HT1080 (cell line): Measurements from ENCODE around the gene TRIOBP. TPM values are rescaled to one million over a fixed set of nuclear protein-coding genes. Genes with fewer than 3 reads are reported as not detected.
"Not testable (repeated sequence)": the region's sequence is repeated elsewhere in the genome, so short reads cannot be mapped to it uniquely, and the experiment has no call there.

ENCODE experiments used
- DNase-seq: peaks from one replicate; pipeline ENCODE4 v3.0.0-alpha.2; 2015; ENCODE audit warnings: low read depth
- total RNA-seq: library from RNA; depleted of rRNA; stranded (reverse); fragments of >200 nt; shearing (Covaris generic); gene quantifications from 2 replicates; pipeline ENCODE4 v1.2.3, GENCODE V29; 2014

The TRIOBP gene
- total RNA-seq, 1 experiment from 2014 or later: 33.3 TPM

DNA sequence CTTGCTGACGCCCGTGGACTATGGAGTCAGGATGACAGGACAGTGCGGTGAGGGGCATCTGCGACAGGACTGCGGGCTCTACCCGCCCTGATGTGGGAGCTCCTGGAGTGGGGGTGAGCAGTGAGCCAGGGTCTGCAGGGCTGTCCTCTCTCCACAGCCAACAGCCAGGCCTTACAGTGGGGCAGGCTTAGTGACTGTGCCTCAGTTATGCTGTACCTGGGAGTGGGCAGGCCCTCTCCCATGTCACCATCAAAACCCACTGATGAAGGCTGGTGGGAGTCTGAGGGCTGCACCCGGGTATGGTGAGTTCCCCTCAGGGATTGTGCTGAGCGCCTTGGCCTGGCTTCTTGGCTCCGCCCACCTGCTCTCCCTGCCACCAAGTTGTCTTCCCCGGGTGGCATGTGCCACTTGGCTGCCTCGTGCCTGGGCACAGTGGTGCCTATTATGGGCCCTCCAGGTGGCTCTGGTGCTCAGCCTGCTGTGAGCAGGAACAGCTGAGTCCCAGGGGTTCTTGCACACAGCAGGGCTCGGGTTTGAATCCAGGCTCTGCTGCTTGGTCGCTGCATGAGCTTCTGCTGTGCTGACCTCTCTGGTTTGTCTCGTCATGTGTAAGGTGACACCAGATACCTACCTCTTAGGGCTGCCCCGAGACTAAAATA, 4.1 kb upstream of the TRIOBP start:
- no peak for DNase-seq

DNA sequence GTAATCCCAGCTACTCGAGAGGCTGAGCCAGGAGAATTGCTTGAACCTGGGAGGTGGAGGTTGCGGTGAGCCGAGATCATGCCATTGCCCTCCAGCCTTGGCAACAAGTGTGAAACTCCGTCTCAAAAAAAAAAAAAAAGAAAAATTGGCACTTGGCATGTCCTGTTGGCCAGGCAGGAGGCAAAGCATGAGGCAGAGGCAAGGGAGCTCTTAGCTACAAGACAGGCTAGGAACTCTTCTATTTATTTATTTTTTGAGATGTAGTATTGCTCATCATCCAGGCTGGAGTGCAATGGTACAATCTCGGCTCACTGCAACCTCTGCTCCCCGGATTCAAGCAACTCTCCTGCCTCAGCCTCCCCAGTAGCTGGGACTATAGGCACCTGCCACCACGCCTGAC, 2.7 kb upstream of the TRIOBP start:
- not testable (repeated sequence) for DNase-seq

DNA sequence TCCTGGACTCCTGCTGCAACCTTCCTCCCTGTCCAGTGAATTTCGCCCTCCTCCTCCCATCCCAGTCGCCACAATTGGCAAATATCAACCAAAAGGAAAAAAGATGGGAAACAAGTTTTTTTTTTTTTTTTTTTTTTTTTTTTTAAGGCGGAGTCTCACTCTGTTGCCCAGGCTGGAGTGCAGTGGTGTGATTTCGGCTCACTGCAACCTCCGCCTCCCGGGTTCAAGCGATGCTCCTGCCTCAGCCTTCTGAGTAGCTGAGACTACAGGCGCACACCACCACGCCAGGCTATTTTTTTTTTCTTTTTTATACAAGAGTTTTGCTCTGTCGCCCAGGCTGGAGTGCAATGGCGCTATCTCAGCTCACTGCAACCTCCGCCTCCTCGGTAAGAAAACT, 590 bp upstream of the TRIOBP start:
- DNase-seq: not testable (repeated sequence)

DNA sequence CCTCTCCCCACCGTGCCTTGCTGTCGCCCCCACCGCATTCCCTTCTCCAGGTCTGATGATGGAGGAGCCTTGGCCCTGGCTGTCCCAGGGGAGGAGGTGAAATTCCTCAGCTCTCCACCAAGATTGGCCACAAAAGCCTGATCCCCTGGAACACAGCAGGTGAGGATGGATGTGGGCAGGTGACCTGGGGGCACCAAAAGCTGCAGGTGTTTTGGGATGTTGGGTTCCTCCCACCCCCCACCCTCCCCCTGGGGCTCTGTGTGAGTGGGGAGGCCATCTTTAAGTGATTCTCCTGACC, 639 bp downstream of the TRIOBP start:
- DNase-seq: no peak

DNA sequence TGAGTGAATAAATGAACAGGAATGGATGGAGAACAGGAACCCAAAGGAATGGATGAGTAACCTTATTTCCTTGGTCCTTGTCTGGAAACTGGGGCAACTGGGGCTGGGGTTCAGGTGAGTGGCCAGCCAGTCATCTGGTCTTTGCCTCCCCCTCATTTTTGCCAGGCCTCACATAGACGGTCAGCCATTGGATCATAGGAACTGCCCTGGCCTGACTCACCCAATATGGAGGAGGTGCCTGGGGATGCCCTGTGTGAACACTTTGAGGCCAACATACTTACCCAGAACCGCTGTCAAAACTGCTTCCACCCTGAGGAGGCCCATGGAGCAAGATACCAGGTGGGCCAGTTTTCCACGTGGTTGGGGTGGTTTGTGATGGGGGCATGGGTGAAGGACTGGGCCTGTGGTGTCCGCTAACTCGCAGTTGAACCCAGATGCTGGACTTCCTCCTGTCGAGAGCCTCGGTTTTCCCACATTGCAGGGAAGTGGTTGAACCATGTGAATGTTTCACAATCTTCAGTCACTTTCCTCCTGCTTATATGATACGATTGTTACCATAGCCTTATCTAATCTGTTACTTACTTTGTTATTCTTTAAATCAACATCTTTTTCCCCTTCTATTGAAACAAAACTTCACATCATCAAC, 4.4 kb downstream of the TRIOBP start:
- DNase-seq: no peak

DNA sequence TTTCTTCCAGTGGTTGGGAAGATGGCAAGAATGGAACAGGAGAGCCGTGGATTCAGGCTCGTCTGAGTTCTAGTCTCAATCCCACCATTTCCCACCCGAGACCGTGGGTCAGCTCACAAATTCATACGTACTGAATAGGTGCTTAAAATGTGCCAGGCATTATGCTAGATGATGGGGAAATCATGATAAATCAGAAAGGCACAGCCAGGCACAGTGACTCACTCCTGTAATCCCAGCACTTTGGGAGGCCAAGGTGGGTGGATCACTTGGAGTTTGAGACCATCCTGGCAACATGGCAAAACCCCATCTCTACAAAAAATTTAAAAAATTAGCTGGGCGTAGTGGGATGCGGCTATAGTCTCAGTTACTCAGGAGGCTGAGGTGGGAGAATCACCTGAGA, 7.1 kb downstream of the TRIOBP start:
- DNase-seq: no peak

DNA sequence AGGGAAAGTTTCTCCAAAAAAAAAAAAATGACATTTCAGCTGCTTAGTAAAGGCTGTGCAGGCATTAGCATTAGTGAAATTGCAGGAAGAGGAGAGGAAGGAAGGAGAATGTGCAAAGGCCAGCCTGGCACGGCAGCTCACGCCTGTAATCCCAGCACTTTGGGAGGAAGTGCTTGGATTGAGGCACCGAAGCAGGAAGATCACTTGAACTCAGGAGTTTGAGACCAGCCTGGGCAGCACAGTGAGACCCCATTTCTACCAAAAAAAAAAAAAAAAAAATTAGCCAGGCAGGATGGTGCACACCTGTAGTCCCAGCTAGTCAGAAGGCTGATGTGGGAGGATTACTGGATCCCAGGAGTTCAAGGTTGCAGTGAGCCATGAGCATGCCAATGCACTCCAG, 7.8 kb downstream of the TRIOBP start:
- DNase-seq: no peak

DNA sequence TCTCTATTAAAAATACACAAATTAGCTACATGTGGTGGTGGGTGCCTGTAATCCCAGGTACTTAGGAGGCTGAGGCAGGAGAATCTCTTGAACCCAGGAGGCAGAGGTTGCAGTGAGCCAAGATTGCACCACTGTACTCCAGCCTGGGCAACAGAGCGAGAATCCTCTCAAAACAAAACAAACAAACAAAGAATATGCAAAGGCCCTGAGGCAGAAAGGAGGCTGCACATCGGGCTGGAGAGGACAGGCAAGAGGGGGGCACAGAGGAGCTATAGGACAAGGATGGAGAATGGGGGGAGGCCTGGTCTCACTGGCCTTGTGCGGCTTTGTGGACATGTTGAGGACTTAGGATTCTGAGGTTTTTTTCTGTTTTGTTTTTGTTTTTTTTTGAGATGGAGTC, 8.4 kb downstream of the TRIOBP start:
- DNase-seq: no peak

DNA sequence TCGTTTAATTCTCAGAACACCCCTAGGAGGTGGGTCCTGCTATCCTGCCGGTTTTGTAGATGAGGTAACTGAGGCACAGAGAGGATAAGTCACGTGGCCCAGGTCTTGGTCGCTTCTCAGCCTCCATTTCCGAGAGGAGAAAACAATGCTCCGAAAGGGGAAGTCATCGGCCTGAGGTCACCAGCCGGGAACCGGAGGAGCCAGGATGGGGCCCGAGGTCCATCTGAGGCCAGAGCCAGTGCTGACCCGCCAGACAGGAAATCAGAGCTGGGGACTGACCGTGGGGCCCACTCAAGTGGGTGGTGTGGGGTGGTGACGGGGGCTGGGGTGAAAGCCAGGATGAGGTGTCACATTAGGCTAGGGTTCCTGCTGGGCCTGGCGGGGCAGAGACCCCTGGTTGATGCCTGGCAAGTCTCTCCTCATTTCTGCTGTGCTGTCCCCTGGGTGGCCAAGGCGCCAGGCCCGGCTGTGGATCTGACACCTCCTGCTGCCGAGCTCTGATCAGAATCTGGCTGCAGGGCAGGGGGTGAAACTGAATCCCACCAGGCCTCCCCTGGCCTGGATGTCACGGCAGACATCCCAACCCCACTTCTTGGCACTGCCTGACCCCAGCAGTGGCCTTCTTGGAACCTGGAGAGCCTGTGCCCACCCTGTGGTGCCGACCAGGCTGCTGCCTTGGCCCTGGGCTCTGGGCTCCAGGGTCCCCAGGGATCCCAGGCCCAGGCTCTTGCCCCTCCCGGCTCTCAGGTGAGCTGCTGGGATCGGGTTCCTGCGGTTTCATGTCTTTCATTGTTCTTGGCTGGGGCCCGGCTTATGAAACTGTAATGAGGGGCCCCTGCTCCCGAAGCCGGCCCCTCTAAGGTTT, 12.0 kb downstream of the TRIOBP start:
- no peak for DNase-seq

DNA sequence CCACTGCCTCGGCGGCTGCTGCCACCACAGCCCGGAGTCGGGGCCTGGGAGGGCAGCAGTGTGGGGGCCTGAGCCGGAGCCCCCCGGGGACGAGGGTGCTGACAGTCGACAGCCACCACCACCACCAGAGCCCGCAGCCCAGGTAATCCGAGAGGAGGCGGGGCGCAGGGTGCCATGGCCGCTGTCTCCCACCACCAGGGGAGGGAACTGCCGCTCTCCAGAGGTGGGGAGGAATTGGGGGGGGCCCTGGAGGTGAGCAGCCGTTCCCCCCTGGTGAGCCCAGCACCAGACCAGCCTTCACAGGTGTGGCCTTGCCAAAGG, 12.6 kb downstream of the TRIOBP start:
- no peak for DNase-seq

DNA sequence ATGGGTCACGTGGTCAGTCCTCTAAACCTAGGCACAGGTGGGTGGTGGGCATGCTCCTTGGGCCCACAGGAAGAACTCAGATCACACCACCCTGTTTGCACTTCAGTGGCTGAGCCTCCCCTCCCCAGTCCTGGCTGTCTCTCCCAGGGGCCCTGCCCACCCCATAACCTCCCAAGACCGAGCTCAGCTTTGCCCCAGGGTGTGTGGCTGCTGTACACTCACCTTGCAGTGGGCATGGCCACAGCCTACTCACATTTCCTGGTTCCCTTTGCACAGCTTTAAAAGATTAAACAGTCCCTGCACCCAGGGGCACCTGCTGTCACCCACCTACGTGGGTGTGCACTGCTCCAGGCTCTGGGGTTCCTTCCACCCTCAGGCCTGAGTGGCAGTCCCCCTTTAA, 13.8 kb downstream of the TRIOBP start:
- DNase-seq: no peak

DNA sequence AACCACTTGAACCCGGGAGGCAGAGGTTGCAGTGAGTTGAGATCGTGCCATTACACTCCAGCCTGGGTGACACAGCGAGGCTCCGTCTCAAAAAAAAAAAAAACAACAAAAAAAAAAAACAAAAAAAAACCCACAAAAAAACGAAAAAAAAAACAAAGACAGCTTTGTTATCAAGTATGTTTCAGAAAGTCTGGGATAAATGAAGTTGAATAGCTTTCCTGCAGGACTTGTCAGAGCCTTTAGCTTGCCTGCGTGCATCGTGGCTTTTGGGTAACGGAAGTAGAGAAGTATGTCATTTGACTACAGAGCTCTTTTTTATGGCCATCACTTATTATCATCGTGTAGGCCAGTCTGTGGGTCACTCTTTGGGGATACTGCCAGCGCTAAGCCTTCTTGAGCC, 14.6 kb downstream of the TRIOBP start:
- no peak for DNase-seq

DNA sequence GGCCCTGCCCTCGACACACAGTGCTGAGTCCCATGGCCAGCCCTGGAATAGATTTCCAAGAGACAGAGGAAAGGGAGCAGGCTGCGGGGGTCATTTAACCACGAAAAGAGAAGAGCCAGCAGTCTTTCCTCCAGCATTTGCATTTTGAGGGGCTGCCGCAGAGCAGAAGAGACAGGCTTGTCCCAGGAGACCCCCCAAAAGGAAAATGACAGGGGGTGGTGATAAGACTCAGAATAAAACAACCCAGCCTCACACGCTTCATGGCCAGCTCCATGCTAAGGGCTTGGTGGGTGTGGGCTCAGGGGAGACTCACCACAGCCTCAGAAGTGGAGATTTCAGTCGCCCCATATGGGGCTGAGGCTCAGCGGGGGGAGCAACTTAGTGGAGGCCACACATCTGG, 16.9 kb downstream of the TRIOBP start:
- DNase-seq: no peak

DNA sequence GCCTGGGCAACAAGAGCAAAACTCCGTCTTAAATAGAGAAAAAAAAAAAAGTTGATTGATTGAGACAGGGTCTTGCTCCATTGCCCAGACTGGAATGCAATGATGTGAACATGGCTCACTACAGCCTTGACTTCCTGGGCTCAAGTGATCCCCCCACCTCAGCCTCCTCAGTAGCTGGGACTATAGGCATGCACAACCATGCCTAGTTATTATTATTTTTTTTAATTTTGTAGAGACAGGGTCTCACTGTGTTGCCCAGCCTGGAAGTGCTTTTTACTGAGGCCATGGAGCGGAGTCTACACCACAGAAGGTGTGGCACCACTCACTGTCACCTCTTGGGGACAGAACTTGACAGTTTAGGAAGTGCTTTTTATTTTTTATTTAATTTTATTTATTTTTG, 17.8 kb downstream of the TRIOBP start:
- no peak for DNase-seq

DNA sequence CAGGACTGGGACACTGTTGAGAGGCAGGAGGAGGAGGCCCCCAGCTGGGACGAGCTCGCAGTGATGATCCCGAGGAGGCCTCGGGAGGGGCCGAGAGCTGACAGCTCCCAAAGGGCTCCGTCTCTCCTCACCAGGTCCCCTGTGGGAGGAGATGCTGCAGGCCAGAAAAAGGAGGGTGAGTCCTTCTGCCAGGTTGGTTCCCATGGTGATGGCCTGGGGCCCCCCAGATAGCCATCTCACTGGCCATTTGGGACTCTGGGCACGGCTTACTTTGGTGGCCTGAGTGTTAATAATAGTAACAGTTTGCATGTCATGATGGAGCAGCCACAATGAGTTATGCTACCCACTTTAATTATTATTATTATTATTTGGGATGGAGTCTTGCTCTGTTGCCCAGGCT, 18.9 kb downstream of the TRIOBP start:
- no peak for DNase-seq

DNA sequence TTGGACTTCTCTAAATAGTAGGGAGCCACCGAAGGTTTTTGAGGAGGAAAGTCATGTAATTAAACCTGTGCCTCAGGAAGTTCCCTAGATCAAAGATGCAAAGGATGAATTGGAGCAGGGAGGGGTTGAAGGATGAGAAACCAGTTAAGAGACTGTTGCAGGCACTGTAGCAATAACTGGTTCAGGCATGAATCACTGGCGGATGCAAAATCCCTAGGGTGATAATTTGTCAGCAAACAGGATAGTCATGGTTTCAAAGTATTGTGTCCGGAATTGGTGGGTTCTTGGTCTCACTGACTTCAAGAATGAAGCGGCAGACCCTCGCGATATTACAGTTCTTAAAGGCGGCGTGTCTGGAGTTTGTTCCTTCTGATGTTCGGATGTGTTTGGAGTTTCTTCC, 19.9 kb downstream of the TRIOBP start:
- DNase-seq: peak; percentile 86

DNA sequence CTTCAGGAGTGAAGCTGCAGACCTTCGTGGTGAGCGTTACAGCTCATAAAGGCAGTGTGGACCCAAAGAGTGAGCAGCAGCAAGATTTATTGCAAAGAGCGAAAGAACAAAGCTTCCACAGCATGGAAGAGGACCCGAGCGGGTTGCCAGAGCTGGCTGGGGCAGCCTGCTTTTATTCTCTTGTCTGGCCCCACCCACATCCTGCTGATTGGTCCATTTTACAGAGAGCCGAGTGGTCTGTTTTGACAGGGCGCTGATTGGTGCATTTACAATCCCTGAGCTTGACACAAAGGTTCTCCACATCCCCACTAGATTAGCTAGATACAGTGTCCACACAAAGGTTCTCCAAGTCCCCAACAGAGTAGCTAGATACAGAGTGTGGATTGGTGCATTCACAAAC, 20.4 kb downstream of the TRIOBP start:
- peak; percentile 54 for DNase-seq

DNA sequence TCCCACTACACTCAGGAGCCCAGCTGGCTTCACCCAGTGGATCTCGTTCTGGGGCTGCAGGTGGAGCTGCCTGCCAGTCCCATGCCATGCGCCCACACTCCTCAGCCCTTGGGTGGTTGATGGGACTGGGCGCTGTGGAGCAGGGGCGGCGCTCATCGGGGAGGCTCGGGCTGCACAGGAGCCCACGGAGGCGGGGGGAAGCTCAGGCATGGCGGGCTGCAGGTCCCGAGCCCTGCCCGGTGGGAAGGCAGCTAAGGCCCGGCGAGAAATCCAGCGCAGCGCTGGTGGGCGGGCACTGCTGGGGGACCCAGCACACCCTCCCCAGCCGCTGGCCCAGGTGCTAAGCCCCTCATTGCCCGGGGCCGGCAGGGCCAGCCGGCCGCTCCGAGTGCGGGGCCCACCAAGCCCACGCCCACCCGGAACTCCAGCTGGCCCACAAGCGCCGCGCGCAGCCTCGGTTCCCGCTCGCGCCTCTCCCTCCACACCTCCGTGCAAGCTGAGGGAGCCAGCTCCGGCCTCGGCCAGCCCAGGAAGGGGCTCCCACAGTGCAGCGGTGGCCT, 21.0 kb downstream of the TRIOBP start:
- DNase-seq: not testable (repeated sequence)

DNA sequence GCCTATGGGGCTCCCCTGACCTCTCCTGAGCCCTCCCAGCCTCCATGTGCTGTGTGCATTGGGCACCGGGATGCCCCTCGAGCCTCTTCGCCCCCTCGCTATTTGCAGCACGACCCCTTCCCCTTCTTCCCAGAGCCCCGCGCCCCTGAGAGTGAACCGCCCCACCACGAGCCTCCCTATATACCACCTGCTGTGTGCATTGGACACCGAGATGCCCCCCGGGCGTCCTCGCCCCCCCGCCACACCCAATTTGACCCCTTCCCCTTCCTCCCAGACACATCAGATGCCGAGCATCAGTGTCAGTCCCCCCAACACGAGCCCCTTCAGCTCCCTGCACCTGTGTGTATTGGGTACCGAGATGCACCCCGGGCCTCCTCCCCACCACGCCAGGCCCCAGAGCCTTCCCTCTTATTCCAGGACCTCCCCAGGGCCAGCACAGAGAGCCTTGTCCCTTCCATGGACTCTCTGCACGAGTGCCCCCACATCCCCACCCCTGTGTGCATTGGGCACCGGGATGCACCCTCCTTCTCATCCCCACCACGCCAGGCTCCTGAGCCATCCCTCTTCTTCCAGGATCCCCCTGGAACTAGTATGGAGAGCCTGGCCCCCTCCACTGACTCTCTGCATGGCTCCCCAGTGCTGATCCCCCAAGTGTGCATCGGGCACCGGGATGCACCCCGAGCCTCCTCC, 28.8 kb downstream of the TRIOBP start:
- no peak for DNase-seq

DNA sequence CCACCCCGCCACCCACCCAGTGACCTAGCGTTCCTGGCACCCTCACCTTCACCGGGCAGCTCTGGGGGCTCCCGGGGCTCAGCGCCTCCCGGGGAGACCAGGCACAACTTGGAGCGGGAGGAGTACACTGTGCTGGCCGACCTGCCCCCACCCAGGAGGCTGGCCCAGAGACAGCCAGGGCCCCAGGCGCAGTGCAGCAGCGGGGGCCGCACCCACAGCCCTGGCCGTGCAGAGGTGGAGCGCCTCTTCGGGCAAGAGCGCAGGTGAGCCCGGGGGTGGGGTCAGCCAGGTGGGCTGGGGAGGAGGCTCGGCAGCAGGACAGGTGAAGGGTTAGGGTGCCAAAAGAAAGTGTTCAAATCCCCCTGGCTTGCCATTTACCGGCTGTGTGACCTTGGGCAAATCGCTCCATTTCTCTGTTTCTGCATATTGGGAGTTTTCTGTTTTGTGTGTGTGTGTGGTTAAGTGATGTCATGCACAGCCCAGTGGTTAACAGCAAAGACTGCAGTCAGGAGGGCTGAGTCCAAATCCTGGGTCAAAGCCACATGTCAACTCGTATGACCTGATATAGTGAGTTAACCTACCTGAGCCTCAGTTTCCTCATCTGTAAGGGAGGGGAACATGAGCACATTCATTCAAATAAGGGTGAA, 29.5 kb downstream of the TRIOBP start:
- DNase-seq: no peak

DNA sequence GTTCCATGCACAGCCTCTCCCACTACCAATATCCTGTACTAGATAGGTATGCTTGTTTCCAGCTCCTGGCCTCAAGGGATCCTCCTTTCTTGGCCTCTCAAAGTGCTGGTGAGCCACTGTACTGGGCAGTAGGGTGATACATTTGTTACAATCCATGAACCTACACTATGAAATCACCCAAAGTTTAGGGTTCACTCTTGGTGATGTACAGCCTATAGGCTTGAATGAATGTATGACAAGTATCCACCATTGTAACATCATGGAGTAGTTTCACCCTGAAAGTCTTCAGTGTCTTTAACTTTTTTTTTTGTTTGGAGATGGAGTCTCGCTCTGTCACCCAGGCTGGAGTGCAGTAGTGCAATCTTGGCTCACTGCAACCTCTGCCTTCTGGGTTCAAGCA, 31.8 kb downstream of the TRIOBP start:
- no peak for DNase-seq
